ENCODE data around the gene DNM2. TPM values are rescaled to one million over a fixed set of nuclear protein-coding genes. Genes with fewer than 3 reads are reported as not detected.

DNM2 gene
- polyA plus RNA-seq, 2 of the 4 experiments (the other 2 are of a cell fraction): 32.9 to 58.5 TPM

DNA sequence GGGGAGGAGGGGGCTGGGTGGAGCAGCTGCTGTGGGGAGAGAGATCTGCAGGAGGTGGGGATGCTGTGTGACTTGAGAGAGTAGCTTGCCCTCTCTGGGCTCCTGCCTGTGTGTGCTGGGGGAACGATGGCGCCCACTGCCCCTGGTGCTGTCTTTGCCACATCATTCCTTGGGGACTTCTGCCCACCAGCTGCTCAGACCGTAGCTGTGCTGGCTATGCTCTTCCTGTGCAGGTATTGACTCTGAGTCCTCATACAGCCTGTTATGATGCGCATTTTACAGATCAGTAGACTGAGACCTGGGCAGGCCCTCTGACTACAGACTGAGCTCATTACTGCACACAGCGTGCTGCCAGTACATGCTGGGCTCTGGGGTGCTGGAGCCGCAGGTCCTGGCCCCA lies 51.1 kb downstream of the DNM2 start:
- CTCF ChIA-PET: interaction anchor here (0.7 to 2.3 kb wide), 4 partner anchors 17 to 51 kb away, joined by 3 to 10 read pairs (median 4); partner anchors contain the start of gene DNM2
- ATAC-seq (no peak), FAIRE-seq (no peak), DNase-seq (ENCODE audit: low read depth in 1 of 2, low spot score in 1 of 2) (no peak)
- no peaks in the 10 kb centered on the region for H3K9me3 ChIP-seq
- POLR2A ChIA-PET: no interaction called here
- TF ChIP-seq EHMT2 (IDR thresholded peaks at IDR 0.05; ENCODE audit: low read depth) (no peak), ZC3H11A (IDR thresholded peaks at IDR 0.05) (no peak), KDM1A (IDR thresholded peaks at IDR 0.05; ENCODE audit: low read depth) (0 out of 2 replicates have a peak, but pooled peaks have one; percentile 44), BHLHE40 (IDR thresholded peaks at IDR 0.05; ENCODE audit: low read depth, low read length) (no peak), ZFP36 (IDR thresholded peaks at IDR 0.05; ENCODE audit: borderline replicate concordance, partially characterized antibody) (peak; percentile 31)
- peaks cover 57% of the 10 kb centered on the region for H3K4me1 ChIP-seq
- H3K4me3 ChIP-seq: no peak overlapping the region
- WGBS (ENCODE audit: missing lambda C conversion rate): 100% methylated on average over 2 of the region's 6 CpGs
- peak overlapping the region; percentile 54 to 61; a peak in 5 of 6 replicates for H3K27ac ChIP-seq
- peak overlapping the region; percentile 17; the same call in 1 of the 3 replicates for H3K4me2 ChIP-seq

DNA sequence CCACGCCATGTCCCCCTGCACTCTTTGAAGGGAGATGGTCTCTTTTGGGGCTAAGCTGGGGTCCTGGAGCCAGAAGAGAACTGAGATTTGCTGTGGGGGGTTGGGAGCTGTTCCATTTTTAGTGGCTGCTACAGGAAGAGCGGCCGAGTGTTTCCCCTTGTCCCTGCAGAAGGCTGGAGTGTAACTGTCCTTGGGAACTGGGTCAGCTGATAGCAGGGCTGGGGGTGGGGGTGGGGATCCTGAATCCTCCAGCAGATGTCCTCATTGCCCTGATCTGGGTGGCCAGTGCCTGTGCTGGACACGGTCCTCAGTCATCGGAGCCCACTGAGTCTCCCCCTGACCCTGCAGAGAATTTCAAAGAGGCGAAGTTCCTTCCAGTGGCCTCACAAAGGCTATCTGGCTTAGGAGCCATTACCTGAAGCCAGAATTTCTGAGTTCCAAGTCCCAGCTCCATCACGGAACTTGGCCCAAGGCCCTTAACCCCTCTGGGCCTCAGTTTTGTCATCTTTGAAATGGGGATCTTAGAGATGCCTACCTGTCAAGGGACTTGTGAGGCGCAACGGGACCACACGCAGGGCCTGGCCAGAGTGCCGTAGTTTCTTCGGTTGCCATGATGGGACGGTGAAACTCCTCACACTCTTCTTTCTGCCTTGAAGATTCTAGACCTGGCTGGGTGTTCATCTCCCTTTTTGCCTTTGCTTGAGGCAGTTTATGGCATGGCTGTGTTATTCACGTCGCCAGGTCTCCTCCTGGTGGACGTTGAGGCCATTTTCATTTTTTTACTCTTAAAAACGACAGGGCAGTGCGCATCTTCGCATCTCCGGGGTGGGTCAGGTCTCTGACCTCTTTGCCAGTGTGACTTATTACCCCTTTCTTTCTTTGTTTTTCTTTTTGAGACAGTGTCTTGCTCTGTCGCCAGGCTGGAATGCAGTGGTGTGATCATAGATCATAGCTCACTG lies 51.9 kb downstream of the DNM2 start:
- Histone ChIP-seq H3K4me3 (no peak overlapping the region), H3K4me1 (peaks cover 51% of the 10 kb centered on the region), H3K27ac (peak overlapping the region; percentile 54 to 61; a peak in 5 of 6 replicates), H3K4me2 (peak overlapping the region; percentile 17; the same call in 1 of the 3 replicates), H3K9me3 (no peaks in the 10 kb centered on the region)
- ChIA-PET CTCF (interaction anchor here (0.6 to 2.3 kb wide), 5 partner anchors 12 to 229 kb away, joined by 3 to 10 read pairs (median 3); partner anchors contain the start of gene DNM2), POLR2A (no interaction called here)
- TF ChIP-seq, protein P1, sequence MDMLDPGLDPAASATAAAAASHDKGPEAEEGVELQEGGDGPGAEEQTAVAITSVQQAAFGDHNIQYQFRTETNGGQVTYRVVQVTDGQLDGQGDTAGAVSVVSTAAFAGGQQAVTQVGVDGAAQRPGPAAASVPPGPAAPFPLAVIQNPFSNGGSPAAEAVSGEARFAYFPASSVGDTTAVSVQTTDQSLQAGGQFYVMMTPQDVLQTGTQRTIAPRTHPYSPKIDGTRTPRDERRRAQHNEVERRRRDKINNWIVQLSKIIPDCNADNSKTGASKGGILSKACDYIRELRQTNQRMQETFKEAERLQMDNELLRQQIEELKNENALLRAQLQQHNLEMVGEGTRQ (IDR thresholded peaks at IDR 0.05): no peak
- TF ChIP-seq, protein P2, sequence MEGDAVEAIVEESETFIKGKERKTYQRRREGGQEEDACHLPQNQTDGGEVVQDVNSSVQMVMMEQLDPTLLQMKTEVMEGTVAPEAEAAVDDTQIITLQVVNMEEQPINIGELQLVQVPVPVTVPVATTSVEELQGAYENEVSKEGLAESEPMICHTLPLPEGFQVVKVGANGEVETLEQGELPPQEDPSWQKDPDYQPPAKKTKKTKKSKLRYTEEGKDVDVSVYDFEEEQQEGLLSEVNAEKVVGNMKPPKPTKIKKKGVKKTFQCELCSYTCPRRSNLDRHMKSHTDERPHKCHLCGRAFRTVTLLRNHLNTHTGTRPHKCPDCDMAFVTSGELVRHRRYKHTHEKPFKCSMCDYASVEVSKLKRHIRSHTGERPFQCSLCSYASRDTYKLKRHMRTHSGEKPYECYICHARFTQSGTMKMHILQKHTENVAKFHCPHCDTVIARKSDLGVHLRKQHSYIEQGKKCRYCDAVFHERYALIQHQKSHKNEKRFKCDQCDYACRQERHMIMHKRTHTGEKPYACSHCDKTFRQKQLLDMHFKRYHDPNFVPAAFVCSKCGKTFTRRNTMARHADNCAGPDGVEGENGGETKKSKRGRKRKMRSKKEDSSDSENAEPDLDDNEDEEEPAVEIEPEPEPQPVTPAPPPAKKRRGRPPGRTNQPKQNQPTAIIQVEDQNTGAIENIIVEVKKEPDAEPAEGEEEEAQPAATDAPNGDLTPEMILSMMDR (IDR thresholded peaks at IDR 0.05): peak; percentile 26; the same call in 2 of the 3 replicates
- TF ChIP-seq PHF8 (IDR thresholded peaks at IDR 0.05; ENCODE audit: borderline replicate concordance, low read depth): no peak
- TF ChIP-seq ESRRA (IDR thresholded peaks at IDR 0.05; ENCODE audit: borderline replicate concordance, low read length): no peak
- TF ChIP-seq, protein P3, sequence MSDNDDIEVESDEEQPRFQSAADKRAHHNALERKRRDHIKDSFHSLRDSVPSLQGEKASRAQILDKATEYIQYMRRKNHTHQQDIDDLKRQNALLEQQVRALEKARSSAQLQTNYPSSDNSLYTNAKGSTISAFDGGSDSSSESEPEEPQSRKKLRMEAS (IDR thresholded peaks at IDR 0.05): no peak
- no peak for TF ChIP-seq ZC3H11A (IDR thresholded peaks at IDR 0.05)
- peak; percentile 34; the same call in 2 of the 3 replicates for TF ChIP-seq SMC3 (IDR thresholded peaks at IDR 0.05)
- TF ChIP-seq TFCP2L1 (CRISPR knock-in tag; IDR thresholded peaks at IDR 0.05): no peak
- TF ChIP-seq, protein P4, sequence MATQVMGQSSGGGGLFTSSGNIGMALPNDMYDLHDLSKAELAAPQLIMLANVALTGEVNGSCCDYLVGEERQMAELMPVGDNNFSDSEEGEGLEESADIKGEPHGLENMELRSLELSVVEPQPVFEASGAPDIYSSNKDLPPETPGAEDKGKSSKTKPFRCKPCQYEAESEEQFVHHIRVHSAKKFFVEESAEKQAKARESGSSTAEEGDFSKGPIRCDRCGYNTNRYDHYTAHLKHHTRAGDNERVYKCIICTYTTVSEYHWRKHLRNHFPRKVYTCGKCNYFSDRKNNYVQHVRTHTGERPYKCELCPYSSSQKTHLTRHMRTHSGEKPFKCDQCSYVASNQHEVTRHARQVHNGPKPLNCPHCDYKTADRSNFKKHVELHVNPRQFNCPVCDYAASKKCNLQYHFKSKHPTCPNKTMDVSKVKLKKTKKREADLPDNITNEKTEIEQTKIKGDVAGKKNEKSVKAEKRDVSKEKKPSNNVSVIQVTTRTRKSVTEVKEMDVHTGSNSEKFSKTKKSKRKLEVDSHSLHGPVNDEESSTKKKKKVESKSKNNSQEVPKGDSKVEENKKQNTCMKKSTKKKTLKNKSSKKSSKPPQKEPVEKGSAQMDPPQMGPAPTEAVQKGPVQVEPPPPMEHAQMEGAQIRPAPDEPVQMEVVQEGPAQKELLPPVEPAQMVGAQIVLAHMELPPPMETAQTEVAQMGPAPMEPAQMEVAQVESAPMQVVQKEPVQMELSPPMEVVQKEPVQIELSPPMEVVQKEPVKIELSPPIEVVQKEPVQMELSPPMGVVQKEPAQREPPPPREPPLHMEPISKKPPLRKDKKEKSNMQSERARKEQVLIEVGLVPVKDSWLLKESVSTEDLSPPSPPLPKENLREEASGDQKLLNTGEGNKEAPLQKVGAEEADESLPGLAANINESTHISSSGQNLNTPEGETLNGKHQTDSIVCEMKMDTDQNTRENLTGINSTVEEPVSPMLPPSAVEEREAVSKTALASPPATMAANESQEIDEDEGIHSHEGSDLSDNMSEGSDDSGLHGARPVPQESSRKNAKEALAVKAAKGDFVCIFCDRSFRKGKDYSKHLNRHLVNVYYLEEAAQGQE (IDR thresholded peaks at IDR 0.05): no peak
- TF ChIP-seq MAFK (IDR thresholded peaks at IDR 0.05; ENCODE audit: partially characterized antibody): no peak
- no peak for TF ChIP-seq TP53 (CRISPR knock-in tag; IDR thresholded peaks at IDR 0.05)
- no peak for TF ChIP-seq HOXB5 (CRISPR knock-in tag; IDR thresholded peaks at IDR 0.05)
- TF ChIP-seq KDM1A (IDR thresholded peaks at IDR 0.05; ENCODE audit: low read depth): no peak
- TF ChIP-seq RAD21 (conservative IDR thresholded peaks at IDR 0.05 in 1 of 2, IDR thresholded peaks at IDR 0.05 in 1 of 2): peak; percentile 40 to 63
- TF ChIP-seq EHF (CRISPR knock-in tag; IDR thresholded peaks at IDR 0.05): no peak
- TF ChIP-seq RFX5 (IDR thresholded peaks at IDR 0.05): no peak
- no peak for TF ChIP-seq KDM5A (IDR thresholded peaks at IDR 0.05)
- TF ChIP-seq, protein P5, sequence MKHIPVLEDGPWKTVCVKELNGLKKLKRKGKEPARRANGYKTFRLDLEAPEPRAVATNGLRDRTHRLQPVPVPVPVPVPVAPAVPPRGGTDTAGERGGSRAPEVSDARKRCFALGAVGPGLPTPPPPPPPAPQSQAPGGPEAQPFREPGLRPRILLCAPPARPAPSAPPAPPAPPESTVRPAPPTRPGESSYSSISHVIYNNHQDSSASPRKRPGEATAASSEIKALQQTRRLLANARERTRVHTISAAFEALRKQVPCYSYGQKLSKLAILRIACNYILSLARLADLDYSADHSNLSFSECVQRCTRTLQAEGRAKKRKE (CRISPR knock-in tag; IDR thresholded peaks at IDR 0.05; ENCODE audit: low read depth): no peak
- no peak for TF ChIP-seq ZSCAN20 (CRISPR knock-in tag; IDR thresholded peaks at IDR 0.05)
- no peak for TF ChIP-seq POLR2A (IDR thresholded peaks at IDR 0.05; ENCODE audit: low read length)
- TF ChIP-seq CEBPB (IDR thresholded peaks at IDR 0.05): no peak
- DNase-seq (ENCODE audit: low read depth in 1 of 2, low spot score in 1 of 2) (peak in 1 of 2 experiments; percentile 48), ATAC-seq (peak; percentile 57 to 68; a peak in 4 of 6 replicates), FAIRE-seq (no peak)
- WGBS (ENCODE audit: missing lambda C conversion rate): 64% methylated on average over 19 of the region's 21 CpGs
